GM21515 (cell line): ENCODE data around the gene TSSK2.
"Not testable (repeated sequence)": the region's sequence is repeated elsewhere in the genome, so short reads cannot be mapped to it uniquely, and the experiment has no call there.

Experiments used
- ATAC-seq: cut with Tn5 transposase; IDR thresholded peaks from one replicate; pipeline ENCODE4 v1.9.1; 2021; ENCODE audit not compliant: unreplicated experiment

TSSK2 gene

DNA sequence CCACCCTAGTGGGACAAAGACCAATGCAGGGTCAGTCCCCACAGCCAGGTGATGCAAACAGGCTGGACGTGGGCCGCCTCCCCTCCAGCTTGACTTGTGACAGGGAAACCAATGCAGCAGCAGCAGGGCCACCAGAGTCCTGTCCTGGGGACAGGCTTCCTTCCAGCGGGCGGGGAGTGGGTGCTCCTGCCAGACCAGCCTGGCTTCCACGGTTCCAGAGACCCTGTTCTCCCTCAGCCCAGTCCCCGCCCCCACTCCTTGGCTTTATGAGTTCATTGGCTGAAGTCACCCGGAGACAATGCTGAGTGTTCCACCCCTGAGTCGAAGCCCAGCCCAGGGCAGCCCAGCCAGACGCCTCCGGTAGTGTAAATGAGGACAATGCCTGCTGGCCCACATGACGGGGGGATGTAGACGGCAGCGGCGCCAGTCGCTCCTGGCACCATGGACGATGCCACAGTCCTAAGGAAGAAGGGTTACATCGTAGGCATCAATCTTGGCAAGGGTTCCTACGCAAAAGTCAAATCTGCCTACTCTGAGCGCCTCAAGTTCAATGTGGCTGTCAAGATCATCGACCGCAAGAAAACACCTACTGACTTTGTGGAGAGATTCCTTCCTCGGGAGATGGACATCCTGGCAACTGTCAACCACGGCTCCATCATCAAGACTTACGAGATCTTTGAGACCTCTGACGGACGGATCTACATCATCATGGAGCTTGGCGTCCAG lies at the start of gene TSSK2:
Gene TSSK2, plus strand, starts transcription at position 350 of the 726 bp plus-strand sequence. Its CDS starts 92 bp downstream, at position 442.
- no peak for ATAC-seq

DNA sequence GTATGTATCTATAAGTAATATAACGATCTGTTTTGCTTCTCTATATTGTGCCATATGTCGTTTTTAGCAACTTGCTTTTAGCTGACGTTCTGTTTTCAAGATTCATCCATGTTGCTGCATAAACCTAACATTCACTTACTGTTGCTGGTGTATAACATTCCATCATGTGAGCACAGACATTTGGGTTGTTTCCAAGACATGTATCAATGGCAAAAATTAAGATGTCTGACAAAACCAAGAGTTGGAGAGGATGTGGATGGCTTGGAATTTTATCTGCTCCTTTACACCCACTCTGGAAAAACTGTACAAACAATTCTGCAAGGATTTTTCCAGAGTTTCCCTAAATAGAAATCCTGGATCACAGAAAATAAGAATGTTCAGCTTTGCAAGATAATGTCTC lies 49.8 kb upstream of the TSSK2 start:
- ATAC-seq, result no peak

DNA sequence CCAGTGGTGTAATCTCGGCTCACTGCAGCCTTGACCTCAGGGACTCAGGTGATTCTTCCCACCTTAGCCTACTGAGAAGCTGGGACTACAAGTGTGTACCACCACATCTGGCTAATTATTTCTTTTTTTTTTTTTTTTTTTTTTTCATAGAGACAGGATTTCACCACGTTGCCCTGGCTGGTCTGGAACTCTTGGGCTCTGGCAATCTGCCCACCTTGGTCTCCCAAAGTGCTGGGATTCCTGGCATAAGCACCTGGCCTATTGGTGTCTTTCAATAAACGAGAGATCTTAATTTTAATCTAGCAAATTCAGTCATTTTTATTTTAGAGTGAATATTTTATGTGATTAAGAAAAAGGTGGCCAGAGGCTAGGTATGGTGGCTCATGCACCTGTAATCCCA lies 49.0 kb upstream of the TSSK2 start:
- ATAC-seq, result no peak

DNA sequence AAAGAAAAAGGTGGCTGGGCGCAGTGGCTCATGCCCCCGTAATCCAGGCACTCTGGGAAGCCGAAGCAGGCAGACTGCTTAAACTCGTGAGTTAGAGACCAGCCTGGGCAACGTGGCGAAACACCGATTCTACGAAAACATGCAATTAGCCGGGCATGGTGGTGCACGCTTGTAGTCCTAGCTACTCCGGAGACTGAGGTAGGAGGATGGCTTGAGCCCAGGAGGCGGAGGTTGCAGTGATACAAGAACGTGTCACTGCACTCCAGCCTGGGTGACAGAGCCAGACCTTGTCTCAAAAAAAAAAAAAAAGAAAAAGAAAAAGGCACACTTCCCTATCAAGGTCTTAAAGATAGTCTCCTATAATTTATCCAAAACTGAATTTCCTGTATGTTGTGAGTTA lies 48.3 kb upstream of the TSSK2 start:
- ATAC-seq, result no peak

DNA sequence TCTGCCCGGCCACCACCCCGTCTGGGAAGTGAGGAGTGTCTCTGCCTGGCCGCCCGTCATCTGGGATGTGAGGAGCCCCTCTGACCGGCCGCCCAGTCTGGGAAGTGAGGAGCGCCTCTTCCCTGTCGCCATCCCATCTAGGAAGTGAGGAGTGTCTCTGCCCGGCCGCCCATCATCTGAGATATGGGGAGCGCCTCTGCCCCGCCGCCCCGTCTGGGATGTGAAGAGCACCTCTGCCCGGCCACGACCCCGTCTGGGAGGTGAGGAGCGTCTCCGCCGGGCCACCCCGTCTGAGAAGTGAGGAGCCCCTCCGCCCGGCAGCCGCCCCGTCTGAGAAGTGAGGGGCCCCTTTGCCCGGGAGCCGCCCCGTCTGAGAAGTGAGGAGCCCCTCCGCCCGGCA lies 47.0 kb upstream of the TSSK2 start:
- ATAC-seq, result not testable (repeated sequence)

- ATAC-seq, result not testable (repeated sequence)
These were observed 46.5 kb upstream of the TSSK2 start for GRCh38 chr22:19084586-19084985.

DNA sequence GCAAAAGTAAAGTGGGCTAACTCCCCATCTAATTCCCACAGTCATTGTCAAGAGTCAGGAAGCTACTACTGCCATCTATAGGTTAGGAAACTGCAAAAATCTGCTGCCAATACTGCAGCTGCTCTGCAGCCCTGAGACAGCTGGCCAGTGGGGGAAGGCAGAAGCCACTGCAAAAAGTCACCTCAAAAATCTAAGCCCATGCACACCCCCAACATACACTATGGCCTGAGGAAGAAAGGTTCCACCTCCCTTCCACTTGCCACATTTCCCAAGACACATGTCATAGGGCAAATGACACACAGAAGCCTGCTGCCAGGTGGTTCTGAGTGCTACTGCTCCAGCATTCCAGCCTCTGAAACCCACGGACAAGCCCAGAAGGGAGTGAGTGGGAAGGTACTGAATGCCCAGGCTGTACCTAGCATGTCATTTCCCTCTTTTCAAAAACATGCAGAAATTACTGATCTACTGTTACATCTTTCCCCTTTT lies 45.8 kb upstream of the TSSK2 start:
- ATAC-seq, result no peak

GRCh38 chr22:19086417-19086816 lies 44.7 kb upstream of the TSSK2 start:
- ATAC-seq, result no peak

DNA sequence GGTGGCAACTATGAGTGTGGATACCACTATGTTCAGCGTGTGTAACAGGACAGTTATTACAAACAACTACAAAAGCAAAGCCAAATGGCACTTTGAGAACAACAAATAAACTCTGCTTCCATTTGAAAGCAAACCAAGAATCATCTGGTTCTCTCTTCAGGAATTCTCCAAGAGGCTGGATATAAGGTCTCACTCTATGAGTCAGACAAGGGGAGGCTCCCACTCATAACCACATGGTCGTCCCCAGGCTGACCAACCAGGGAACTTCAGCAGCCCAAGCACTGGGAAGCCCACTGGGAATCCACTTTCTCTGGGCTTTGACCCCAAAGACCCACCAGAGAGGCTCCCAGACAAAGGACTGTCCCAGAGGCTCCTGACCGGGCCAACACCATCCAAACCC lies 44.2 kb upstream of the TSSK2 start:
- no peak for ATAC-seq

GRCh38 chr22:19088866-19089595 lies 42.1 kb upstream of the TSSK2 start:
- no peak for ATAC-seq

GRCh38 chr22:19090183-19090582 lies 40.9 kb upstream of the TSSK2 start:
- ATAC-seq, result no peak

GRCh38 chr22:19090586-19091127 lies 40.5 kb upstream of the TSSK2 start:
- no peak for ATAC-seq

DNA sequence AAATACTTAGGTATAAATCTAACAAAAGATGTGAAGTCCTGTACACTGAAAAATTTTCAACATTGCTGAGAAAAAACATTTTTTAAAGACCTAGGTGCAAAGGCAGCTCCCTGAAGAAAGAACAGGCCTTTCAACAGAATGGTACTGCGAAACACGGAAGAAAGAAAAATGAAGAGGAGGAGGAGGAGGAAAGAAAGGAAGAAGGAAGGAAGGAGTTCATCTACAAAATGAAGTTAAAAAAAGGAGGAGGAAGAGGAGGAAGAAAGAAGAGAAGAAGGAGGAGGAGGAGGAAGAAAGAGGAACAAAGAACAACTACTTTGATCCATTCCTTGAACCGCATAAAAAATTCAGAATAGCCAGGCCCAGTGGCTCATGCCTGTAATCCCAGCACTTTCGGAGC lies 38.4 kb upstream of the TSSK2 start:
- ATAC-seq, result no peak

GRCh38 chr22:19094393-19094997 lies 36.6 kb upstream of the TSSK2 start:
- no peak for ATAC-seq

DNA sequence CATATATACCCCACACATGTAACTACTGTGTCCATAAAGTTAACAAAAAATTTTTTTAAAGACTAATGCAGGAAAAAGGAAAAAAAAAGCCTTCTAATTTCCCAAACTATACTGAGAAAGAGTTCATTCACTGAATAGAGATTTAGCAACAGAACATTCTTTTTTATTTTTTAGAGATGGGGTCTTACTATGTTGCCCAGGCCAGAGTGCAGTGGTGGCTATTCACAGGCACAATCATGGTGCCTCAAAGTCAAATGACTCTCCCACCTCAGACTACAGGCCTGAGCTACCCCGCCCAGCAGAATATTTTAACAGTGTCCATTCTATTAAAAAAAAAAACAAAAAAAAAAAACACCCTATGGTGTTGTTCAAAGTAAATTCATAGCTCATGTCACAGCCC lies 34.6 kb upstream of the TSSK2 start:
- ATAC-seq, result no peak

GRCh38 chr22:19097518-19097917 lies 33.6 kb upstream of the TSSK2 start:
- no peak for ATAC-seq

DNA sequence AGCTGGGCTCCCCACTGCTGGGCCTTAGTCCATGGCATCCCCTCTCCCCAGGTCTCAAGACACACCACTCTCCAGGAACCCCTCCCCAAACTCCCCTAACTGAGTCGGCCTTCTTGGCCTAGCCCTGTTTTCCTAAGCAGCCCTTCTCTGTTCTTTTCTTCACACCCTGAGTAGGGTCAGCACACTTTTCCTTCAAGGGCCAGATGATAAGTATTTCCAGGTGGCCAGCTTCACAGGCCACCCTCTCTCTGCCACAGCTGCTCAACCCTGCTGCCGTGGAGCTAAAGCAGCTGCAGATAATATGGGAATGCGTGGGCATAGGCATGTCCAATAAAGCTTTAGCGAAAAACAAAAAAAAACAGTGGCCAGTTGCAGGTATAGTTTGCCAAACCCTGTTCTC lies 33.0 kb upstream of the TSSK2 start:
- ATAC-seq, result no peak

DNA sequence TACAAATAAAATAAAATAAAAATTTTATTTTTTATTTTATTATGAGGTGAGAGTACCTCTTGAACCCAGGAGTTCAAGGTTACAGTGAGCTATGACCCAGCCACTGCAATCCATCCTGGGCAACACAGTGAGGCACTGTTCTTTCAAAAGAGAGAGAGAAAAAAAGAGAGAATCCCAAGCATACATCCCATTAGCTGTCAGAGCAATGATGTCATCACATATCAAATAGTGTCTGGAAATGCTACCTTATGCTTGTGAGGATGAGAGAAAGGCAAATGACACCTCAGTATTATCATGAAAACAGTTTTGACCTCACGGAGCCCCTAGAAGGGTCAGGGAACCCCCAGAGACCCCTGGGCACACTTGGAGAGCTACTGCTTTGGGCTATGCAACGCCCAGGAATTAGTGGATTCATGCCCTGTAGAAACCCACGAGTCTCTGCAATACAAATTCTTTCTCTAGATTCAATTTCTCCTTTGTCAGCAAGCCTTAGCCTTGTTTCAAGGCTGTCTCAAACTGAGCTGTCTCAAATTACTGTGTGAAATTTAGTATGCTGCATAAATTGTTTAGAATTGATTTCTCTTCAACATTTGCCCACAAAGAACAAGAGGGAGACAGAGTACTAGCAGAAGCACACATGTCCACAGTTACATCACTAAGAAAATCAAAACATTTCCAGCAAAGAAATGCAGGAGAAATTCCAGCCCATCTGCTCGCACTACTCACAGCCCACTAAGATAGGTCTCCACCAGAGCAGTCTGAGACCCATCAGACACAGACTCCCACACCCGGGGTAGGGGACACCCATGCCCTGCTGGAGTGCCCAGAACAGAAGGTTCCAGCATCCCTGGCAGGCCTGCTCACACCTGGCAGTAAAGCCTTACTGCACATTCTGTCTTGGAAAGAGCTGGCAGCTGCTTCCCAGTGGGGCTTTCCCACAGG lies 27.0 kb upstream of the TSSK2 start:
- ATAC-seq, result no peak

GRCh38 chr22:19105456-19105855 lies 25.7 kb upstream of the TSSK2 start:
- ATAC-seq, result no peak
